HepG2 (cell line): Measurements from ENCODE around the gene DVL3. TPM values are rescaled to one million over a fixed set of nuclear protein-coding genes. Genes with fewer than 3 reads are reported as not detected.

ENCODE experiments used
- ISX ChIP-seq: sonication (generic); formaldehyde crosslinking; conservative IDR thresholded peaks from 2 replicates; pipeline ENCODE4 v1.5.0; 2020; ENCODE audit warnings: missing genetic modification reagents
- SP4 ChIP-seq: sonication (generic); formaldehyde crosslinking; IDR thresholded peaks from 2 replicates; pipeline ENCODE4 v1.8.1; 2023; ENCODE audit warnings: mild to moderate bottlenecking, missing genetic modification reagents
- ZNF431 ChIP-seq: sonication (generic); formaldehyde crosslinking; IDR thresholded peaks from 2 replicates; pipeline ENCODE4 v1.9.0; 2022; ENCODE audit warnings: missing genetic modification reagents, low read depth, mild to moderate bottlenecking, borderline replicate concordance
- polyA plus RNA-seq, 8 experiments: library from polyadenylated mRNA; depleted of rRNA in 3 of 8; stranded (reverse) in 7 of 8; unstranded in 1 of 8; fragments of >200 nt; fragmentation: Illumina TruSeq in 4 of 8; extraction: Trizol in 4 of 8; gene quantifications; 2 replicates each; pipeline versions ENCODE4 v1.2.1 to v1.2.3, GENCODE V29; 2011 to 2016; ENCODE audit warnings: low read depth in 4 of 8, missing spikeins in 1 of 8, mixed read lengths in 1 of 8; ENCODE audit not compliant: insufficient read depth in 1 of 8
- total RNA-seq, 5 experiments: library from RNA; depleted of rRNA; stranded (reverse); fragments of >200 nt; fragmentation: Illumina TruSeq; extraction: Trizol; gene quantifications; 2 replicates each; pipeline ENCODE4 v1.2.3, GENCODE V29; 2016; ENCODE audit warnings: low read depth in 1 of 5
- TF ChIP-seq, protein P1 (sequence below): IDR thresholded peaks from 2 replicates; pipeline ENCODE4 v1.6.1; 2018; ENCODE audit warnings: missing genetic modification reagents
- TF ChIP-seq, protein P2 (sequence below): sonication (generic); formaldehyde crosslinking; IDR thresholded peaks from 2 replicates; pipeline ENCODE4 v1.4.0; 2020; ENCODE audit warnings: missing genetic modification reagents; ENCODE audit errors: not compliant biosample characterization
- TF ChIP-seq, protein P3 (sequence below): sonication (generic); formaldehyde crosslinking; IDR thresholded peaks from 2 replicates; pipeline ENCODE4 v1.4.0; 2020; ENCODE audit warnings: missing genetic modification reagents
- TF ChIP-seq, protein P4 (sequence below): sonication (generic); formaldehyde crosslinking; IDR thresholded peaks from 2 replicates; pipeline ENCODE4 v1.5.1; 2020; ENCODE audit warnings: mild to moderate bottlenecking, missing genetic modification reagents, borderline replicate concordance
- TF ChIP-seq, protein P5 (sequence below): sonication (generic); formaldehyde crosslinking; IDR thresholded peaks from 2 replicates; pipeline ENCODE4 v1.8.0; 2022; ENCODE audit warnings: low read depth, missing genetic modification reagents
- TF ChIP-seq, protein P6 (sequence below), 2 experiments: fragments of 450-650 bp in 1 of 2; sonication (generic) in 1 of 2; formaldehyde crosslinking; IDR thresholded peaks; 2 replicates each; pipeline versions ENCODE4 v1.5.0 to v1.8.0; 2020 to 2022; ENCODE audit warnings: mild to moderate bottlenecking in 1 of 2, missing genetic modification reagents in 1 of 2

The DVL3 gene
- total and polyA plus RNA-seq, 2 of the 13 experiments (the other 11 are each of a cell fraction or from before 2014, with no cell fraction given) = 29.0 to 36.1 TPM

DNA sequence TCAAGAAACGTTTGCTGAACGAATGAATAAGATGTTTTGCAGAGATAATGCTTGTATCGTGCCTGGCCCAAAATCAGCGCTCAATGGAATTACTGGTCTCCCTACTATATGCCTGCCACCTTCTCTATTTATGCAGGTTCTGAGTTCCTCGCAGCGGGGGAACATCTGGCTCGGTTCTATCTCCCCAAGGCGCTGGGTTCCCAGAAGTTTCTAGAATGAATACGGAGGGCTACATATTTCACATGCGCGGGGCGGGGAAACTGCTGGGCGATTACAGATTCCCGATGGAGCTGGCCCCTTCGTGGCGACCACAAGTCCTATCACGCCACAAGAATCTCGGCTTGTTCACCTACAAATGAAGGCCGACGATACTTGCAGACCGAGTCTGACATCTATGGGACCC, 20.4 kb upstream of the DVL3 start (continued):
- TF ChIP-seq, protein P1, sequence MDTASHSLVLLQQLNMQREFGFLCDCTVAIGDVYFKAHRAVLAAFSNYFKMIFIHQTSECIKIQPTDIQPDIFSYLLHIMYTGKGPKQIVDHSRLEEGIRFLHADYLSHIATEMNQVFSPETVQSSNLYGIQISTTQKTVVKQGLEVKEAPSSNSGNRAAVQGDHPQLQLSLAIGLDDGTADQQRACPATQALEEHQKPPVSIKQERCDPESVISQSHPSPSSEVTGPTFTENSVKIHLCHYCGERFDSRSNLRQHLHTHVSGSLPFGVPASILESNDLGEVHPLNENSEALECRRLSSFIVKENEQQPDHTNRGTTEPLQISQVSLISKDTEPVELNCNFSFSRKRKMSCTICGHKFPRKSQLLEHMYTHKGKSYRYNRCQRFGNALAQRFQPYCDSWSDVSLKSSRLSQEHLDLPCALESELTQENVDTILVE = no peak
- TF ChIP-seq, protein P2, sequence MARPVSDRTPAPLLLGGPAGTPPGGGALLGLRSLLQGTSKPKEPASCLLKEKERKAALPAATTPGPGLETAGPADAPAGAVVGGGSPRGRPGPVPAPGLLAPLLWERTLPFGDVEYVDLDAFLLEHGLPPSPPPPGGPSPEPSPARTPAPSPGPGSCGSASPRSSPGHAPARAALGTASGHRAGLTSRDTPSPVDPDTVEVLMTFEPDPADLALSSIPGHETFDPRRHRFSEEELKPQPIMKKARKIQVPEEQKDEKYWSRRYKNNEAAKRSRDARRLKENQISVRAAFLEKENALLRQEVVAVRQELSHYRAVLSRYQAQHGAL (CRISPR knock-in tag) = no peak
- TF ChIP-seq SP4 = 0 out of 2 replicates have a peak, but pooled peaks have one; percentile 6
- TF ChIP-seq, protein P3, sequence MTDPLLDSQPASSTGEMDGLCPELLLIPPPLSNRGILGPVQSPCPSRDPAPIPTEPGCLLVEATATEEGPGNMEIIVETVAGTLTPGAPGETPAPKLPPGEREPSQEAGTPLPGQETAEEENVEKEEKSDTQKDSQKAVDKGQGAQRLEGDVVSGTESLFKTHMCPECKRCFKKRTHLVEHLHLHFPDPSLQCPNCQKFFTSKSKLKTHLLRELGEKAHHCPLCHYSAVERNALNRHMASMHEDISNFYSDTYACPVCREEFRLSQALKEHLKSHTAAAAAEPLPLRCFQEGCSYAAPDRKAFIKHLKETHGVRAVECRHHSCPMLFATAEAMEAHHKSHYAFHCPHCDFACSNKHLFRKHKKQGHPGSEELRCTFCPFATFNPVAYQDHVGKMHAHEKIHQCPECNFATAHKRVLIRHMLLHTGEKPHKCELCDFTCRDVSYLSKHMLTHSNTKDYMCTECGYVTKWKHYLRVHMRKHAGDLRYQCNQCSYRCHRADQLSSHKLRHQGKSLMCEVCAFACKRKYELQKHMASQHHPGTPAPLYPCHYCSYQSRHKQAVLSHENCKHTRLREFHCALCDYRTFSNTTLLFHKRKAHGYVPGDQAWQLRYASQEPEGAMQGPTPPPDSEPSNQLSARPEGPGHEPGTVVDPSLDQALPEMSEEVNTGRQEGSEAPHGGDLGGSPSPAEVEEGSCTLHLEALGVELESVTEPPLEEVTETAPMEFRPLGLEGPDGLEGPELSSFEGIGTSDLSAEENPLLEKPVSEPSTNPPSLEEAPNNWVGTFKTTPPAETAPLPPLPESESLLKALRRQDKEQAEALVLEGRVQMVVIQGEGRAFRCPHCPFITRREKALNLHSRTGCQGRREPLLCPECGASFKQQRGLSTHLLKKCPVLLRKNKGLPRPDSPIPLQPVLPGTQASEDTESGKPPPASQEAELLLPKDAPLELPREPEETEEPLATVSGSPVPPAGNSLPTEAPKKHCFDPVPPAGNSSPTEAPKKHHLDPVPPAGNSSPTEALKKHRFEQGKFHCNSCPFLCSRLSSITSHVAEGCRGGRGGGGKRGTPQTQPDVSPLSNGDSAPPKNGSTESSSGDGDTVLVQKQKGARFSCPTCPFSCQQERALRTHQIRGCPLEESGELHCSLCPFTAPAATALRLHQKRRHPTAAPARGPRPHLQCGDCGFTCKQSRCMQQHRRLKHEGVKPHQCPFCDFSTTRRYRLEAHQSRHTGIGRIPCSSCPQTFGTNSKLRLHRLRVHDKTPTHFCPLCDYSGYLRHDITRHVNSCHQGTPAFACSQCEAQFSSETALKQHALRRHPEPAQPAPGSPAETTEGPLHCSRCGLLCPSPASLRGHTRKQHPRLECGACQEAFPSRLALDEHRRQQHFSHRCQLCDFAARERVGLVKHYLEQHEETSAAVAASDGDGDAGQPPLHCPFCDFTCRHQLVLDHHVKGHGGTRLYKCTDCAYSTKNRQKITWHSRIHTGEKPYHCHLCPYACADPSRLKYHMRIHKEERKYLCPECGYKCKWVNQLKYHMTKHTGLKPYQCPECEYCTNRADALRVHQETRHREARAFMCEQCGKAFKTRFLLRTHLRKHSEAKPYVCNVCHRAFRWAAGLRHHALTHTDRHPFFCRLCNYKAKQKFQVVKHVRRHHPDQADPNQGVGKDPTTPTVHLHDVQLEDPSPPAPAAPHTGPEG = peak; percentile 83
- TF ChIP-seq, protein P4, sequence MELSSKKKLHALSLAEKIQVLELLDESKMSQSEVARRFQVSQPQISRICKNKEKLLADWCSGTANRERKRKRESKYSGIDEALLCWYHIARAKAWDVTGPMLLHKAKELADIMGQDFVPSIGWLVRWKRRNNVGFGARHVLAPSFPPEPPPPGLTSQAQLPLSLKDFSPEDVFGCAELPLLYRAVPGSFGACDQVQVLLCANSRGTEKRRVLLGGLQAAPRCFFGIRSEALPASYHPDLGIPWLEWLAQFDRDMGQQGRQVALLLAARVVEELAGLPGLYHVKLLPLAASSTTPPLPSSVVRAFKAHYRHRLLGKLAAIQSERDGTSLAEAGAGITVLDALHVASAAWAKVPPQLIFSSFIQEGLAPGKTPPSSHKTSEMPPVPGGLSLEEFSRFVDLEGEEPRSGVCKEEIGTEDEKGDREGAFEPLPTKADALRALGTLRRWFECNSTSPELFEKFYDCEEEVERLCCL = no peak
- TF ChIP-seq, protein P5, sequence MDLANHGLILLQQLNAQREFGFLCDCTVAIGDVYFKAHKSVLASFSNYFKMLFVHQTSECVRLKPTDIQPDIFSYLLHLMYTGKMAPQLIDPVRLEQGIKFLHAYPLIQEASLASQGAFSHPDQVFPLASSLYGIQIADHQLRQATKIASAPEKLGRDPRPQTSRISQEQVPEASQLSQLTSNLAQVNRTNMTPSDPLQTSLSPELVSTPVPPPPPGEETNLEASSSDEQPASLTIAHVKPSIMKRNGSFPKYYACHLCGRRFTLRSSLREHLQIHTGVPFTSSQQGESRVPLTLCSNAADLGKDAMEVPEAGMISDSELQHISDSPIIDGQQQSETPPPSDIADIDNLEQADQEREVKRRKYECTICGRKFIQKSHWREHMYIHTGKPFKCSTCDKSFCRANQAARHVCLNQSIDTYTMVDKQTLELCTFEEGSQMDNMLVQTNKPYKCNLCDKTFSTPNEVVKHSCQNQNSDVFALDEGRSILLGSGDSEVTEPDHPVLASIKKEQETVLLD (CRISPR knock-in tag) = 0 out of 2 replicates have a peak, but pooled peaks have one; percentile 3
- TF ChIP-seq, protein P6, sequence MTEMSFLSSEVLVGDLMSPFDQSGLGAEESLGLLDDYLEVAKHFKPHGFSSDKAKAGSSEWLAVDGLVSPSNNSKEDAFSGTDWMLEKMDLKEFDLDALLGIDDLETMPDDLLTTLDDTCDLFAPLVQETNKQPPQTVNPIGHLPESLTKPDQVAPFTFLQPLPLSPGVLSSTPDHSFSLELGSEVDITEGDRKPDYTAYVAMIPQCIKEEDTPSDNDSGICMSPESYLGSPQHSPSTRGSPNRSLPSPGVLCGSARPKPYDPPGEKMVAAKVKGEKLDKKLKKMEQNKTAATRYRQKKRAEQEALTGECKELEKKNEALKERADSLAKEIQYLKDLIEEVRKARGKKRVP (CRISPR knock-in tag; IDR thresholded peaks at IDR 0.05) = no peak
- no peak for TF ChIP-seq ZNF431 (CRISPR knock-in tag)
- TF ChIP-seq ISX = 0 out of 2 replicates have a peak, but pooled peaks have one; percentile 25
